SKM-1 (cell line): Measurements from ENCODE around the gene E2F4.

Experiments used
- DNase-seq: peaks from one replicate; lab custom pipeline; 2025; ENCODE audit not compliant: unreplicated experiment; lab: John Stamatoyannopoulos, UW

The E2F4 gene

DNA sequence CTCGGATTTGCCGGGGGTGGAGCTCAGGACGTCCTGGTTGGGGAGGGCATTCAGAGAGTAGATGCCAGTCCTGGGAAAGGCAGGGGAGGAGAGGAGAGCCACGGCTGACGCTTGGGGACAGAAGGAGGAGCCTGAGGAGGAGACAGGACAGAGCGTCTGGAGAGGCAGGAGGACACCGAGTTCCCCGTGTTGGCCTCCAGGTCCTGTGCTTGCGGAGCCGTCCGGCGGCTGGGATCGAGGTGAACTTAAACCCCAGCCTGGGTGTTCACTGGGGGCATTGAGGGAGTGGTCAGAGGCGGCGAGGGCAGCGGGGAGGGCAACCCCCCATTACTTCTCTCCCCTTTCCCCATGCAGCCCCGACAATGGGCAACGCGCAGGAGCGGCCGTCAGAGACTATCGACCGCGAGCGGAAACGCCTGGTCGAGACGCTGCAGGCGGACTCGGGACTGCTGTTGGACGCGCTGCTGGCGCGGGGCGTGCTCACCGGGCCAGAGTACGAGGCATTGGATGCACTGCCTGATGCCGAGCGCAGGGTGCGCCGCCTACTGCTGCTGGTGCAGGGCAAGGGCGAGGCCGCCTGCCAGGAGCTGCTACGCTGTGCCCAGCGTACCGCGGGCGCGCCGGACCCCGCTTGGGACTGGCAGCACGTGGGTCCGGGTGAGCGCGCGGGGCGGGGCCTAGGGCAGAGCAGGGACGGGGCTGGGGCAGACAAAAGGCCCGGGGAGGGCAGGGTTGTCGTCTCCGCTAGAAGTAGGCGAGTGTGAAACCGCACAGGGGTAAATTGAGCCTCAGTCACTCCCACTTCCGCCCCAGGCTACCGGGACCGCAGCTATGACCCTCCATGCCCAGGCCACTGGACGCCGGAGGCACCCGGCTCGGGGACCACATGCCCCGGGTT is 17.9 kb upstream of the E2F4 start:
- DNase-seq: peak; percentile 26

DNA sequence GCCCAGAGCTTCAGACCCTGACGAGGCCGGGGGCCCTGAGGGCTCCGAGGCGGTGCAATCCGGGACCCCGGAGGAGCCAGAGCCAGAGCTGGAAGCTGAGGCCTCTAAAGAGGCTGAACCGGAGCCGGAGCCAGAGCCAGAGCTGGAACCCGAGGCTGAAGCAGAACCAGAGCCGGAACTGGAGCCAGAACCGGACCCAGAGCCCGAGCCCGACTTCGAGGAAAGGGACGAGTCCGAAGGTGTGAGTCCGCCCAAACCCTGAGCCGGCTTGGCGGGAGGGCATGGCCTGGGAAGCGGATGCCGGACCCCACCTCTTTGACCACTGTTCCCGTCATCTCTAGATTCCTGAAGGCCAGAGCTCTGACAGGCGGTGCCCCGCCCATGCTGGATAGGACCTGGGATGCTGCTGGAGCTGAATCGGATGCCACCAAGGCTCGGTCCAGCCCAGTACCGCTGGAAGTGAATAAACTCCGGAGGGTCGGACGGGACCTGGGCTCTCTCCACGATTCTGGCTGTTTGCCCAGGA is 17.2 kb upstream of the E2F4 start:
- DNase-seq: no peak

- DNase-seq: no peak
Observed at GRCh38 chr16:67176662-67177061, 15.3 kb upstream of the E2F4 start.

- no peak for DNase-seq
Observed at GRCh38 chr16:67177743-67178699, 13.9 kb upstream of the E2F4 start.

DNA sequence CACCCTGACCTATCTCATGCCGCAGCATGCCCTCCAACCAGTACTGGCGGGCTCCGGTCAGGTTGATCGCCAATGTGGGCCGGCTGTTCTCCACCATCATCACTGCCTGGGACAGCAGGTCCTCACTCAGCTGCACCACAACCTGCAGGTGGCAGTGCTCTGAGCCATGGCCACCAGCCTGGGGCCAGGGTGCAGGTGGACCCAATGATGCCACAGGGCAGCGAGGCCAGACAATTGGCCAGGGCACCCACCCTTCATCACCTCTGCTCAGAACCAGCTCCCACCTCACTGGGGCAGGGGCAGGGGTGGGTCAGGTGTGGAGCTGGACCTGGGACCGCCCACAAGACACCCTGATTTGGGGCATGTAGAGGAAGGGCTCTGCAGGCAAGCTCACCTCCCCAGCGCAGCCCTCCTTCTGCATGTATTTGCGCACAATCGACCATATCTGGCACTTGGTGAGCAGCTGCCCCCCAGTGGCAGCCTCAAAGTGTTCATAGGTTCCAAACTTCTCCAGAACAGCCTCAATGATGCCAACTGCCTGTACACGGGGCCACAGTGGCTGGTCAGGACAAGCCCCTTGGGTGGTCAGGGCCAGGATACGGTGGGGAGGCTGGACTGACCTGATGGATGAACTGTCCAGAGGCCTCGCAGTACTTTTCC is 12.4 kb upstream of the E2F4 start:
- no peak for DNase-seq

DNA sequence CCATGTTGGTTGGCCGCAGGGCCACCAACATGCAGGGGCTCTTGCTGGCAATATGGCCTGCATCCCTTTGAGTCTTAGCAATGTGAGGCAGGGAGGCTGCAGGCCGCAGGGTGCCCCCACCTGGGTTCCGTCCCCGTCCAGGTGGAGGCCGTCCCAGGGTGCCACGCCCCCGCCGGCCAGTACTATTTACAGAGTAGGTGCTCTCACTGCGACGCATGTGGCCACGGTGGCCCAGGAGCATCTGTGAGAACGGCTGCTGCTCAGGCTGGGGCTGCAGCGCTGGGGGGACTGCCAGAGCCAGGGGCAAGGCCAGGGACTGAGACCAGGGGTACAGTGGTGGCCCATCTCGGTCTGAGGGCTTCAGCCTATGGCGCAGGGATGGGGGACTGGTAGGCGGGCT is 11.8 kb upstream of the E2F4 start:
- no peak for DNase-seq

GRCh38 chr16:67181346-67181745 is 10.6 kb upstream of the E2F4 start:
- DNase-seq: no peak

- DNase-seq: no peak
Observed at GRCh38 chr16:67182288-67182687, 9.7 kb upstream of the E2F4 start.

DNA sequence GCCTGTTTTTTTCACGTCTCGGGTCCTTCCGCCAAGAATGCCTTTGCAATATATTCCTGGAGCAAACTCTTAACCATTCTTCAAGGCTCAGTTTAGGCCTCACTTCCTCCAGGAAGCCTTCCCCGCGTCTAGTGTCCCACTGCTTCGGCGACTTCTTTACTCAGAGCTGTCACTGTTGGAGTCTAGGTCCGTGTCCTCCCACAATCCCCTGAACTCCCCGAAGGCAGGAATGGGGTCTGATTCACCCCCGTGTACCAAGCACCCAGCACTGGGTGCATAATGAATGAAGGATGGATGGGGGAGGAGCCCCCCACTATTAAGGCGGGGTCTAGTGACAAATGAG is 8.7 kb upstream of the E2F4 start:
- DNase-seq: no peak

- peak; percentile 98 for DNase-seq
Observed at GRCh38 chr16:67183627-67184452, 8.1 kb upstream of the E2F4 start, which contains the start of gene MATCAP1. MATCAP1 (minus strand) TSS chr16:67183963; CDS start chr16:67180610, 3,353 bp downstream.

DNA sequence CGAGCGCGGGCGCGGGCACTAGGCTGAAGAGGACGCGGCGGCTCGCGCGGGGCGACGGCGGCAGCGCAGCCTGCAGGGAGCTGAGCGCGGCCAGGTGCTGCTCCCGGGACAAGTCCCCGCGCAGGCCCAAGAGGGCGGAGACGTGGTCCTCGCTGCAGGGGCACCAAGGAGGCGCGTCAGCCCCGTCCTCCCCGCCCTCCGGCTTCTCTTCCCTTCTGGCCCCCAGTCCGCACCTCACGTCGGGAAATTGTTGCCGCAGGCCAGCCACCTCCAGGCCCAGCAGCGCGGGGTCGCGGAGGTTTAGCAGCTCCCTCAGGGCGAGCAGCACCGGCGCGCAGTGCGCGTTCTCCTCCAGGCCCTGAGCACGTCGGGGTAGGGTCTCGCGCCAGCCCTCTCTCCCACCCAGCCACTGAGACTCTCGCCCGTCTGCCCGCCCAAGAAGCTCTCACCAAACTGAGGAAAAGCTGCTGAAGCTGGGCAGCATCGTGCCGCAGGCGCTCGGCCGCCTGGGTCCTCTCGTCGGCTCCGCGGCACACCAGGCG is 7.4 kb upstream of the E2F4 start:
- DNase-seq: no peak

DNA sequence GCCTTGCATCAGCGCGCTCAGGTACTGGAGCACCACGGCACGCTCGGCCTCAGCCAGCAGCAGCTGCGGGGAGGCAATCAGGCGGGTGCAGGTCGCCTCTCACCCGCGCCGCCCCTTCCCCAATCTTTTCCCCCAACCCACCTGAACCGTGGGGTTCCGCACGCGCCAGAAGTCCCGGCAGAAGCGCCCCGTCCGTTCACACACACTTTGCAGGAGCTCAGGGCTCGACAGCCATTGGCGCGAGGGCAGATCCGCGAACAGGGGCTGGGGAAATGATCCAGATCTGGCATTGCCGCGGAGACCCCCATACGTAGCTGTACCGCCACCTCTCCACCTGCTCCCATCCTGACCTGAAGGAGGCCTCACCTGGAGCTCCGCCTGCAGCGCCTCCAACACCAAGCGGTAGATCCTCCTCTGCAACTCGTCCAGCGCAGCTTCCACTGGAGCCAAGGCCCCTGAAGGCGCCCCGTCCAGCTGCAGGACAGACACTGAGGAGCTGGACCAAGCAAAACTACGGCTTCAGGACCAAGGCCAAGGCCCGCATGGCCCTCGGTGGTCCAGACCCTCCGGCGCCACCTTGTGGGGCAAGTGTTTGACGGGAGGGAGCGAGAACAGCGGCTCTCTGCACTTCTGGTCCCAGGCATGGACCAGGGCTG is 6.8 kb upstream of the E2F4 start:
- DNase-seq: peak; percentile 67

- DNase-seq: no peak
Observed at GRCh38 chr16:67185651-67186134, 6.3 kb upstream of the E2F4 start.

DNA sequence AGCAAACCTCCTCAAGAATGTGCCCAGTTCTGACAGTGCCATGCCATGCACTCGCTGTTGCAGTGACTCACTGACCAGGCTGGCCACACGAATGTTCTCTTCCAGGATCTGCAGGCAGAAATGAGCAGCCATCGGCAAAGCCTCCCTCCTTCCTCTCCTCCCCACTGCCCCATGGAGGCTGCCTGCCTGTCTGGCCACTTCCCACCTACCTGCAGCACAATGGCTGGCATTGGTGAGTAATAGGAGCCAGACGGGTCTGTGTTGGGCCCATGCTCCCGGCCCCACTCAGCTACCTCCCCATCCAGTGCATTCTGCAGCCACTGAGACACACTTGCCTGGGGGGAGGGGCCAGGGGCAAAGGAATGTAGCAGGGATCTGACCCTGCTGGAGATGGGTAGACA is 5.4 kb upstream of the E2F4 start:
- DNase-seq: no peak

DNA sequence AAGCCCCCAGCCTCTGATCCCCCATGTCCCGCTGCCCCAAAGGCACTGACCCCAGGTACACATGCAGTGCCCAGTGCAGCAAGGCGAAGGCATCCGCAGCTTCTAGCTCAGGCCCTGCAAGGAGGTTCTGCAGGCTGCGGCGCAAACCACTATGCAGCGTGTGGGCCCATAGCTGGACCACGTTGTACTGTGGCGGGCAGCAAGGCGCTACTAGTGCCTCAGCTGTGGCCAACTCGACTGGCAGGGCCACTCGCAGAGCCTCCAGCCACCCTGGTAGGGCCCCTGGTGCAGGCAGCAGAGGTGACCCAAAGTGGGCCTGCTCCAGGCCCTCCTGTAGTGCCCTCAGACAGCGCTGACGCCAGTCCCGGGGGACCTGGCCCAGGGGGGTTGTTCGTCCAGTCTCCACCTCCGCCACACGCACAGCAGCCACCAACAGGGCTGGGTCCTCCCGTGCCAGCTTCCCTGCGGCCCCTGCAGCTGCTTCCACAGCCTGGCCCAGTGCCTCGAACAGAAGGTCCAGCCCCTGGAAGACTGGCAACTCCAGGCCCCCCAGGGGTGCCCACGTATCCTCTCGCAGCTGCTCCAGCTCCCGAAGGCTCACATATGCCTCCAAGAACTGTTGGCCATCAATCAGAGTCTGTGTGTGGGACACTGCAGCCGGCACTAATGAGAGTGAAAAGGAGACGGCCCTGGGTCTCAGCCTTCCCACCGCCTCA is 4.6 kb upstream of the E2F4 start:
- DNase-seq: no peak

GRCh38 chr16:67188323-67188722 is 3.6 kb upstream of the E2F4 start:
- DNase-seq: no peak

DNA sequence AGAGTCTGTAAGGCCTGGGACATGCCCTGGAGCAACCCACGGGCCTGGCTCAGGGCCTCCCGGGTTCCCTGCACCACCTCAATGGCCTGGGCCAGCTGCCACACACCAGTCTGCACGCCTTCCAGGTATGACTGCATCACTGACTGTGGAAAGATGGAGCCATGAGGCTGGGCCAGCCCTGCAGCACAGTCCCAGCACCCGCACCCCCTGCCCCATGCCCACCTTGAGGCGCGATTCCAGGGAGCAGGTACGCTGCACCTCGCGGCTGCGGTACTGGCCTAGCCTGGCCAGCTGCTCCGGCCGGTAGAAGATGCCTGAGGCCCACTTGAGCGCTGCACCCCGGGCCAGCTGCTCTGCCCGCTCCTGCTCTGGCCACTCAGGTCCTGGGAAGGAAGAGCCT is 3.2 kb upstream of the E2F4 start:
- DNase-seq: no peak

DNA sequence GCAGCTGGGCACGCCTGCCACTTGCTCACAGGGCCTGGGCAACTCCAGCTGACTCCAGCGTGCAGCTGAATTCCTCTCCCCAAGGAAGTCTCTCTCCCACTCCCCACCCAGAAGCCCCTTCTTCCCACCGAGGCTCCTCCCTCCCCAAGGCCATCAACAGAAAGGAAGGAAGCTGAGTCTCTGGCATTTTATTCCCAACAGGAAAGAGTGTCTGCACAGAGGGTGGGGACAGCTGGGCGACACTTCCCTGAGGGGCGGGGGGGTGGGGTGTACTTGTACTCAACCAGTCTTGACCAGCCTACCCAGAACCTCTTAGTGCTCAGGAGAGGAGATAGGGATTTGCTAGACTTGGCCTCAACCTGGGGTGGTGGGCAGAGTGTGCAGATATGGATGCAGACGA is 1.9 kb upstream of the E2F4 start, which contains the start of gene EXOC3L1:
Gene EXOC3L1 (minus strand): TSS at position 96 of the 400 bp plus-strand sequence. CDS start 460 bp downstream, outside the sequence.
- DNase-seq: no peak
